COR-L47 (cell line): ENCODE results near the gene CUTC.
"Not testable (repeated sequence)": the region's sequence is repeated elsewhere in the genome, so short reads cannot be mapped to it uniquely, and the experiment has no call there.

Source experiments
- DNase-seq: peaks from one replicate; lab custom pipeline; 2025; lab: John Stamatoyannopoulos, UW

CUTC gene

DNA sequence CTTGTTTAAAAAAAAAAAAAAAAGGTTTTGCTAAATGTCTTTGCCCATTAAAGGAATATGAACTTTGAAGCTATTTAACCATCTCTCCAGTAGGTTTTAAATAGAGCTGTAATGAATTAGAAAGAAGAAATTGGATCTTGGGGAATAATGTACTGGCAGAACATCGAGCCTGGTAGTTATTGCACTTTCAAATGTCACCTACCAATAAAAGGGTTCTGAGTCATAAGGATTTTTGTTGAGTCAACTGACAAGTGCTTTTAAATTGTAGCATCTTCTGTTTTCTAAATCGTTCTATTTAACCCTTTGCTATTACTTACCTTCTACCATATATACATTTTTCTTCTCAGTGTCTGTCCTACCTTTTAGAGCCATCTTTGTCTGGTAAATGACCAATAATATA lies 10.7 kb downstream of the CUTC start:
- no peak for DNase-seq

DNA sequence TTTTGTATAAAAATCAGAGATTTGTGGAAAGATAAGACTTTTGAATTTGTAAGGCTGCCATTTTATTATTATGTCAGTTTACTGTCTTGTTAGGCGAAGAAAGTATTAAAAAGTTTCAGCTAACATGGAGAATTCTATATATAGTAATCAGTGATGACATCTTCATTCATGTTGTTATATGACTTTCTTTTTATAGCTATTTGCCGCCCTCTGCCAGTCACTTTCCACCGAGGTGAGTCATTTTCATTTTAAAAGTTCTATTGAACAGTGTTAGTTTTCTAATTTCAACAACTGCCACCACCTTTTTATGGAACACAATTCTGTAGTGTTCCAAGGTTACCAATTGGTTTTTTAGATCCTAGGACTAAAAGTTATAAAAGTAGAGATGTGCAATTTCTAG lies 11.8 kb downstream of the CUTC start:
- DNase-seq: no peak

DNA sequence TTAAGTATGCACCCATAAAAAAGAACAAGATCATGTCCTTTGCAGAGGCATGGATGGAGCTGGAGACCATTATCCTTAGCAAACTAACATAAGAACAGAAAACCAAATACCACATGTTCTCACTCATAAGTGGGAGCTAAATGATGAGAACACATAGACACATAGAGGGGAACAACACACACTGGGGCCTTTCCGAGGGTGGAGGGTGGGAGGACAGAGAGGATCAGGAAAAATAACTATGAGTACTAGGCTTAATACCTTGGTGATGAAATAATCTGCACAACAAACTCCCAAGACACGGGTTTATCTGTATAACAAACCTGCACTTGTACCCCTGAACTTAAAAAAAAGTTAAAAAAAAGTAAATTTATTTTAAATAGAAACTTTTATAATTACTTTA lies 14.1 kb downstream of the CUTC start:
- not testable (repeated sequence) for DNase-seq

DNA sequence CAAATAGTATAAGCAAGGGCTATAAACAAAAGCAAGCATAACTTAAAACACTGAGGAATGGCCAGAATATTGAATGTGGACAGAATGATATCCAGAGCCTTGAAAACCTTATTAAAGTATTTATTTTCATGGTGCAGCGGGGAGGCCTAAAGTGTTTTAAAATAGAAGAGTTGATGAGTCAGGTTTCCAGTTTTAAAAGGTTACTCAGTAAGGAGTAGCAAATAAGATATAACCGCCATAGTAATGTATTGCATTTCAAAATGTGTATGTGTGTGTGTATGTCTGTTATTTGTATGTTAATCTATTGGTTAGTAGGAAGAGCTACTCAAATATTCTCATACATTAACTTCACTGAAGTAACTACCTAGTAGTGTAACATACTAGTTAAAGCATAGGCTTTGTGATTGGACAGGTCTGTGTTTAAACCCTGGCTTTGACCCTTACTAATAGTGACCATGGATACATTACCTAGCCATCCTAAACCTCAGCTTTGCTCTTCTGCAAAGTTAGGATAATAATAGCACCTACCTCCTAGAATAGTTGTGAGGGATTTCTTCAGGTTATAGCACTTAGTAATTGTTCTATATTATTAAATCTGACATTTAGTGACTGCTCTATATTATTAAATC lies 16.9 kb downstream of the CUTC start:
- DNase-seq: no peak

DNA sequence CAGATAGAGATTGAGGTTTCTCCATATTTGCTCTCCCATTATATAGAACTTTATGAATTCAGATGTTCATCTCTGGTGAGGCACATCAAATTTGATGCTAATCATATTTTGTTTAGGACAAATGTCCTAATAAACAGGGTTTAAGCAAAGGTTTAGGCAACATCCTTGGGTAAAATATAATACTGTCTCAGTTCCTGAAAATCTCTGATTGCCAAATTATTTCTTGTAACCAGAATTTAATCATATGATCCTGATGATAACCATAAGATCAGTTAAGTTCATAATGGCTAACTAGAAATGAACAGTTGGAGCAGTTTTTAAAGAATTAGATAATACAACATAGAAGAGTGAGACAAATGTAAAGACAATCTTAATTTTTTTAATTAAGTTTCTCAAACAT lies 18.6 kb downstream of the CUTC start:
- no peak for DNase-seq

DNA sequence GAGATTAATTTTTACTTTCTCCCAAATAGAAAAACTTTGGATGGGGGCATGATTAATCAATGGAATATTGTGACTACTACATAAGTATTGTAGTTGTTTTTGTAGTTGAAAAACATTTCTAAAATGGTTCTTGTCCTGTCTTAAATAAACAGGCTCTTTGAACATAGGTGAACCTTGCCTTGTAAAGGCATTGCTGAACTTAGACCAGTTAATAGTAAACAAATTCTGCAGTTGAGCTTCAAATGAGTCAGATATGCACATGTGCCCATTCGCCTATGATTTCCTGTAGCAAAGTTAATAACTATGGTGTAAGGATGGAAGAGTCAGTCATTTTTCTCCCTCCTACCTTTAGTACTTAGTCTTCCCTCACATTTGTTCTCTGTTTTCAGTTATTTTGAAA lies 22.6 kb downstream of the CUTC start:
- DNase-seq: no peak

DNA sequence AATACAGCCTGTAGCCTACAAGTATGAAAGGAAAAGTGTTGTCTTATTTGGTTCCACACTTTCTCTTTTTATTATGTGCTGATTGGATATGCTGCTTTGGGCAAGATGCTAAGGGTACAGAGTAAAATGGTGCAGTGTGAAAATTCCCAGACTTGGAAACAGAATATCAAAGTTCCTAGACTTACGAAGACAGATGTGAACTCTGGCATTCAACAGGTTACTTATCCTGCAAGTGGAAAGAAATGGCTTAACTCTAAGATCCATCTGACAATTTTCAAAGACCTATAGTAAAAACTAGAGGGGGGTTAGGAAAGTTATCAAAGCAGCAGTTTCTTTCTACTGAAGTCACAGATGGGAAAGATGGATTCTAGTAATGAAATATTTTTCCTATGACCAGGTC lies 24.1 kb downstream of the CUTC start:
- DNase-seq: no peak

DNA sequence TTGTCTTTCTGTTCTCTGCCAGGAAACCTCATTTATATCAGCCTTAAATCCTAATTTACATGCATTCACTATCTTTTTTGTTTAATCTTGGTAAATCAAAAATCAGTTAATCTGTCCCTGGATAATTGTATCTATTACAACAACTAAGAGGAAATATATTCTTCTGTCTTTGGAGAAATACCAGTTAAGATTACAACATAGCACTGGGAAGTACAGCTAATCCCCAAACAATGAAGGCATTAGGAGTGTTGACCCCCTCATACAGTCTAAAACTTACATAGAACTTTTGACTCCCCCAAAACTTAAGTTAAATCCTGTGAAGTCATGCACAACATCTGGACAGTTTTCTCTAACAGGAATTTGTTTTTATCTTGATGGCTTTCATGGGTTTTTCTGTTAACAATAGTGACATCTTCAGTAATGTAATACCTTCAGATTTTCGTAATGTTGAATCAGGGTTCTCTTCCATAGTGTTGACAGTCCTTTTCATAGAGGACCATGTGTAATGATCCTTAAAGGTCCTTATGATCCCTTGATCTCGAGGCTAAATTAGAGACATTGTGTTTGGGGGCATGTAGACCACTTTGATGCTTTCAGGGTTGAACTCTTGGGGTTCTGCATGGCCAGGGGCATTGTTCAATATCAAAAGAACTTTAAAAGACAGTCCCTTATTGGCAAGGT lies 26.3 kb downstream of the CUTC start:
- DNase-seq: no peak

DNA sequence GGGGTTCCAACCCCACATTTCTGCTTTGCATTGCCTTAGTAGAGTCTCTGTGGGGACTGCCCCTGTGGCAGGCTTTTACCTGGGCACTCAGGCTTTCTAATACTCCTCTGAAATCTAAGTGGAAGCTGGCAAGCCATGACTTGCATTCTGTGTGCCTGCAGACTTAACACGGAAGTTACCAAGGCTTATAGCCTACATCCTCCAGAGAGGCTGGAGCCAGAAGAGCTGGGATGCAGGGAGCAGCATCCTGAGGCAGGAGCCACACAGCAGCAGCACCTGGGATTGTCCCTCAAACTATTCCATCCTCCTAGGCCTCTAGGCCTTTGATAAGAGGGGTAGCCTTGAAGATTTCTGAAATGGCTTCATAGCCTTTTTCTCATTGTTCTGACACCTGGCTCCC lies 28.3 kb downstream of the CUTC start:
- no peak for DNase-seq

DNA sequence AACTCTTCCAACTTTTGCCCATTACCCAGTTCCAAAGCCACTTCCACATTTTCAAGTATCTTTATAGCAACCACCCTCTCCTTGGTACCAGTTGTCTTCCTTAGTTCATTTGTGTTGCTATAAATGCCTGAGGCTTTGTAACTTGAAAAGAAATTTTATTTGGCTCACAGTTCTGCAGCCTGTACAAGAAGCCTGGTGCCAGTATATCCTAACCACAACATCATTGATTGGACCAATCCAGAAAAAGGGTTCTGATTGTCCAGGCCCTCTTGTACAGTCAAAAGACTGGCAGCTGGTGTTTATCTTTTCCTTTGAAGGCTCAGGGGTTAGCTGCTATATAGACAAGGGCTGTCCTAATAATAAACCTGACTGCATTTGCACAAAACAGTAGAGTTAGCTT lies 29.3 kb downstream of the CUTC start:
- DNase-seq: no peak

DNA sequence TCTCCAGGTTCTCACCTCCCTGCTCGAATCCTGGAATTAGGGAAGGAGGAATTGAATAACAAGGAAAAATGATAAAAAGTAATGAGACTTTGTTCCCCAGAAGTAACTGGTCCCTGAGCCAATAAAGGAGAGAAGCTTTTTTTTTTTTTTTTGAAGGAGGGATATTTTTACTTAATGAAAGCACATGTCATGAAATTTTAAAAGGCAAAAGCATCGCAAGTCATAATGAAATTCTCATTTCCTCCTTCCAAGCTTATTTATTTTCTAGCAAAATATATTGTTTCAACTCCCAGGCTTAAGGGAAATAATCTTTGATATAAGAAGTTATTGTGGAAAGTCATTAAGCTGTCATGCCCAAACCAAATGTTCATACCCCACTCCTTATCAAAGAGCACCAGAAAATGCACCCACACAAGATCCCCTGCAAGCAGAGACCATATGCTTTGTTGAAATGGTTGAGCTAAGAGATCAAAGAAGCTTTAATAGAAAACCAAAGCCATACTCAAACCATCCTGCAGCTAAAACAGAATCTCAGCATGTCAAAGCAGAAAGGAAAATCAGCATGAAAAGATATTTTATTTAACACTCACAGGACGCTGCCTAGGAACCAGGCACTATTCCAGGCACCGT lies 33.8 kb downstream of the CUTC start:
- DNase-seq: no peak

DNA sequence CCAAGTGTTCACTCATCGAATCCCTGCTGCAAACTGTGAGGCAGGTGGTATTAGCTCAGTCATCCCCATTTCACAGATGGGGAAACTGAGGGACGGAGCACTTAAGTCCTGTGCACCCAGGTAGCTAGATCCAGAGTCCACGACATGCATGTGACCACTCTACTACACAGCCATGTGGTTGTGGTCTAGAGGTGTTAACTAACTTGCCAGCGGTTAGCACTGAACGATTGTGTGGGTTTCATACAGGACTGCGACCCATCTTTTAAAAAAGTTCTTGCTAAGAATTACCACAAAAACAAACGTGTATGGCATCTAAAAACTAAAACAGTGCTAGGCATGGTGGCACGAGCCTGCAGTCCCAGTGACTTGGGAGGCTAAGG lies 34.3 kb downstream of the CUTC start:
- no peak for DNase-seq

DNA sequence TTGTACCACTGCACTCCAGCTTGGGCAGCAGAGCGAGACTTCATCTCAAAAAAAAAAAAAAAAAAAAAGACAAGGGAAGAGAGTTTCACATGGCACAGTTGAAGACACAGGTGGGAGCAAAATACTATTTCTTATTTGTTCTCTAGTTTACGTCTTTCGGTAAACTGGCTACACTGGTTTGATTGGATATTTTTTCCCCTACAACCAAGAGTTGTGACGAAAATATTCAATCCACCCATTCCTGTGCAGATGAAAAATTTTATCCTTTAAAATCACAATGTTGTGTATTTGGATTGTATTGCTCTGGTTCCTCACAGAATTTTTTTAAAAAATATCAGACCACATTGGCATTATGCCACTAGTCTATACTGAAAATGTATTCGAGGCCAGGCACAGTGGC lies 35.9 kb downstream of the CUTC start:
- DNase-seq: no peak

DNA sequence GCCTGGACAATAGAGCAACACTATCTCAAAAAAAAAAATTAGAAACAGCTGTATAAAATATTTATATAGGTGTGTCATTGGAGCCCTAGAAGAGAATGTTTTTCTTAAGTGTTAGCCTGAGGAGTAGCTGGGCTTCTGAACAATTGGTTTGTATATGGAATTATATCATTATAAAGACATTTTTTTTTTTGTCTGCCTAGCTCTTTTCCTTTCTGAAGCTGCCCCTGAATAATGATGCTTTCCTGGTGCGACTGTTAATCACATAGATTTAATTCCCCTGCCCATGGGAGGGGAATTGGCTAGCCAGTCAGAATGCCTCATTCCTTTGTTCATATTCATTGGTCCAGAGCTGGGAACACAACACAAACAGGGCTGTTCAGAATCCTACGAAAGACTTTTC lies 36.5 kb downstream of the CUTC start:
- no peak for DNase-seq

DNA sequence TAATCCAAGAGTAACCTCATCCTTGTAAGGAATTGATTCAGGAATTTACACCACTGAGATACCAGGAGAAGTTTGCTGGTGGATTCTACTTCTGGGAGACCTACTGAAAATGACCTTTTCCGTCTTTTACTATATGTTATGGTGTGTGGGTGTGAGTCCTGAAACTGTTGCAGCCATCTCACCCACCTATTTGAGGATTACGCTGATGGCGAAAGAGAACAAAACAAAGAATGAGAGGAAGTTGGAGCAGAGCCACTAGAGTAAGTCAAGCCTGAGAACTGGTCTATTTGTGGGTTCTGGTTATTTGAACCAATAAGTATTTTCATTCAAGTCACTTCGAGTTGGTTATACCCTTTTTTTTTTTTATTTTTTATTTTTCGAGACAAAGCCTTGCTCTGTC lies 37.7 kb downstream of the CUTC start:
- no peak for DNase-seq

DNA sequence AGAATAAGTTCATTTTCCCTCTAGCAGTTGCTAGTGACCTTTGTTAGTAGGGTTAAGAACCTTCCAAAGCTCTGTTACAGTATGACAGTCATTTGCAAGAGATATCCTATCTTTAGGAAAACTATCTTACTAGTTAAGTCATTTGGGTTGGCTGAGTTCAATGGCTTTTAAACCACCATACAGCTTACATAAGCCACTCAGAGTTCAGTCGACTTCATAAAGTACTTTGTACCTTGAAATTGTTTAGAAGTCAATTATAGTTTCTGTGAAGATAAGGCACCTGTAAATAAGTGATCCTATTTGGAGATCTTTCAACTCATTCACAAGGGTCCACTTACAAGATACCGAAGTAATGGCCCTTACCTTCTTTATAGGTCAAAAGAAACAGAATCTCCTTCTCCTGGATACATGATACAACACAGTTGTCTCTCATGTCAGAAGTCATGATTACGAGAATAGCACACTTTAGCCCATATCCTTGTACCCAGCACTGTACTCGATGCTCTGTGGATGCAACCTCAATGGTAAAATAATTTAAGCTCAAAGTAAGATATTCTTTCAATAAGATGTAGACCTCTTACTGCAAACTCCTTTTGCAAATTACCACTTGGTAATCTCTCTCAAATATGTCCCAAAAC lies 38.5 kb downstream of the CUTC start:
- no peak for DNase-seq

DNA sequence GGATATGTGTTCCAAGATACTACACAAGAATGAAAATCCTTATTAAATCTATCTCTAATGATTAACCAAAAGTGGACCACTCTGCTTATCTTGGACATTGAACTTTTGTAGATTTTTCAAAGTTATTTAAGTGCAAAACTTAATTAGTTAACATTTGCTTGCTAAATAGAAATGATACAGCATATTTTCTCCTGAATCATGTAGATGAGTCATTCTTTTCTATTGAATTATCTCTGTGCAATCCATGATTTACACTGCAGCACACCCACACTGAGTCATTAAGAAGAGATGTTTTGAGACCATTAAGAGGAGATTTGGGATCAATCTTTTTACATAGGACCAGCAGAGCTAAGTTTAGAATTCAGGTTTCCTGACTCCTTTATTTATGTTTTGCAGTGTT lies 43.8 kb downstream of the CUTC start:
- DNase-seq: no peak

DNA sequence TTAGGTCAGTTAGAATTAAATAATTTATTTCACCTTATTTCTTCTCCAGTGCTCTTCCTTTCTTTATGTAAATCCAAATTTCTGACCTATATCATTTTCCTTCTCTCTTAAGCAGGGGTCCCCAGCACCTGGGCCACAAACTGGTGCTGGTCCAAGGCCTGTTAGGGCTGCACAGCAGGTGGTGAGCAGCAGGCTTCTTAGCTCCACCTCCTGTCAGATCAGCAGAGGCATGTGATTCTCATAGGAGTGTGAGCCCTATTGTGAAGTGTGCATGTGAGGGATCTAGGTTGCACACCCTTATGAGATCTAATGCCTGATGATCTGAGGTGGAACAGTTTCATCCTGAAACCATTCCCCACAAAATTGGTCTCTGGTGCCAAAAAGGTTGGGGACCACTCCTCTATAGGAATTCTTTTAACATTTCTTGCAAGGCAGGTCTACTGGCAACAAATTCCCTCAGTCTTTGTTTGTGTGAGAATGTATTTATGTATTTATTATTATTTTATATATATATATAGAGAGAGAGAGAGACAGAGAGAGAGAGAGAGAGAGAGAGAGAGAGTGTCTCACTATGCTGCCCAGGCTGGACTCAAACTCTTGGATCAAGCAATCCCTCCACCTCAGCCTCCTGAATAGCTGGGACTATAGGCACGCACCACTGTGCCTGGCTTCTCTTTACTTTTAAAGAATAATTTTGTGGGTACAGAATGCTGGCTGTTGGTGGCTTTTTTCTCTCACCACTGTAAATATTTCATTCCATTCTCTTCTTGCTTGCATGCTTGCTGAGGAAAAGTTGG lies 46.1 kb downstream of the CUTC start:
- DNase-seq: no peak

DNA sequence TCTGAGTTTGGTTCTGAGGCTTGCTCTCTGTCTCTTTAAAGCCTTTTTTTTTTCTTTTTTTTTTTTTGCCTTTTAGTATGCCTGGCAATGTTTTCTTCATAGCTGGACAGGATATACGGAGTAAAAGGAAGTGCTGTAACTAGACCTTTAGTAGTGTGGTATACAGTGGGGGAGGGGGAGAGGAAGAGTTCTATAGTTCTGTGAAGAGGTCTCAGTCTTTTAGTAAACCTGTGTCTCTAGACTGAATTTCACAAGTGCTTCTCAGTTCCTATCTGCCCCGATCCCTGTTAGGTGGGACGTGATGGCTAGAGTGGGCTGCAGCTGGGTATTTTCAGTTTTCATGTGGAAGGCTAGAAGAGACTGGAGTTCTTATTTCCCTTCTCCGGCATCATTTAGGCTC lies 47.3 kb downstream of the CUTC start:
- DNase-seq: no peak

DNA sequence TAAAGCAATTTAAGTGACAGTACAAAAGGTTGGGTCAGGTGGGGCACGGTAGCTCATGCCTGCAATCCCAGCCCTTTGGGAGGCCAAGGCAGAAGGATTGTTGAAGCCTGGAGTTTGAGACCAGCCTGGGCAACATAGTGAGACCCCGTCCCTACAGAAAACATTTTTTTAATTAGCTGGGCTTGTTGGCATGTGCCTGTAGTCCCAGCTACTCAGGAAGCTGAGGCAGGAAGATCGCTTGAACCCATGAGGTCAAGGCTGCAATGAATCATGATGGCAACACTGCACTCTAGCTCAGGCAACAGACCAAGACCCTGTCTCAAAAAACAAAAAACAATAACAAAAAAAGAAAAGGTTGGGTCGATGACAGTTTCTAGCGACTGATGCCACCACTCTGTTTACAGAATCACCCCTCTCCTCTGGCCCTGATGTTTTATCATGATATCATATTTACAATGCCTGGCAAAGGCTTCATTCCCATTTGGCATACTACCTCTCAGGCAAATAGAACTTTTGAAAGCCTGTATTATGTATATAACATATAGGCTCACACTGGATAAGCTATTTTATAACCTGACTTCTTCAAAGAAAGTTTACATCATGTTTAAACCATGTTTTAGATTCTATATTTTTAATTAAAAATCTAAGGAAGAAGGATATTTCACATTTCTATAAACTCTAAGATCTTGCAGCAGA lies 49.8 kb downstream of the CUTC start:
- DNase-seq: no peak

DNA sequence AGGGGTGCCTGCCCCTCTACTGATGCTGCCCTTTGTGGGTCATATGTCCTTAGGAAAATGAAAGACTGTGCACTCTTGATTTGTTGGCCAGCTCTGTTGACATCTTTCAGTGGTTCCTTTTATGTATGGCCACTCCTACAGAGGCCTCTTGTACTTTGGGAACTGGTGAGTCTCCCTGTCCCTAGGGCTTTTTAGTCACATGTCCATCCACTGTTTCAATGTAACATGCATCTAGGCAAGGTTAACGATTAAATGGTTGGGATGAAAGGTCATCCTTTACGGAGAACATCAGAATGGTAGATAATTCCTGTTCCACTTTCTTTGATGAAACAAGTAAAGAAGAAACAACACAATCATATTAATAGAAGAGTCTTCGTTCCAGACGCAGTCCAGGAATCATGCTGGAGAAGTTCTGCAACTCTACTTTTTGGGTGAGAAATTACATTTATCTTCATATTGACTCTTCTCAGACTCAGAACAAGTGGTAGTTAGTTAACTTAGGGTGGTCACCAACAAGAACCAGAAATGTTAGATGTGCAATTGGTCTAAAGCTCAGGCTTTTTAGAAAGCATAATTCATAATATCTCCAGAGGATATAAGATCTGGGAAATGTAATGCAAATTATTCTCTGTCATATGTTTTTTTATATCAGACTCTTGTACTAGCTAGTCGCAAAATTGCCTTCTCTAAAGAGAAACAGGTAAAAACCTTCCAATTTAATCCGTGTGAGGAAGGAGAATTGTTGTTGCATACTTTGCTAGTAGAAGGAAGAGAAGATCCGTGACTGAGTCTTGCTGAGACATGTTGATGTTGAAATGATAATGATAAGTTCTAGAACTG lies 50.6 kb downstream of the CUTC start, which contains the start of gene ABCC2:
ABCC2 (plus strand) TSS at position 194 of the 840 bp plus-strand sequence; CDS start at position 399, 205 bp downstream.
- no peak for DNase-seq
